Globus pallidus (tissue), 1 donor: ENCODE data around the gene ANKRD1.
A peak's percentile ranks its signal among the peaks of the same experiment; 100 is the strongest.

Experiments
- DNase-seq: peaks from one replicate; pipeline ENCODE4 v3.0.0-alpha.2; 2015; ENCODE audit warnings: low spot score

ANKRD1 gene

GRCh38 chr10:90935581-90936275 lies 14.8 kb upstream of the ANKRD1 start:
- DNase-seq: no peak

DNA sequence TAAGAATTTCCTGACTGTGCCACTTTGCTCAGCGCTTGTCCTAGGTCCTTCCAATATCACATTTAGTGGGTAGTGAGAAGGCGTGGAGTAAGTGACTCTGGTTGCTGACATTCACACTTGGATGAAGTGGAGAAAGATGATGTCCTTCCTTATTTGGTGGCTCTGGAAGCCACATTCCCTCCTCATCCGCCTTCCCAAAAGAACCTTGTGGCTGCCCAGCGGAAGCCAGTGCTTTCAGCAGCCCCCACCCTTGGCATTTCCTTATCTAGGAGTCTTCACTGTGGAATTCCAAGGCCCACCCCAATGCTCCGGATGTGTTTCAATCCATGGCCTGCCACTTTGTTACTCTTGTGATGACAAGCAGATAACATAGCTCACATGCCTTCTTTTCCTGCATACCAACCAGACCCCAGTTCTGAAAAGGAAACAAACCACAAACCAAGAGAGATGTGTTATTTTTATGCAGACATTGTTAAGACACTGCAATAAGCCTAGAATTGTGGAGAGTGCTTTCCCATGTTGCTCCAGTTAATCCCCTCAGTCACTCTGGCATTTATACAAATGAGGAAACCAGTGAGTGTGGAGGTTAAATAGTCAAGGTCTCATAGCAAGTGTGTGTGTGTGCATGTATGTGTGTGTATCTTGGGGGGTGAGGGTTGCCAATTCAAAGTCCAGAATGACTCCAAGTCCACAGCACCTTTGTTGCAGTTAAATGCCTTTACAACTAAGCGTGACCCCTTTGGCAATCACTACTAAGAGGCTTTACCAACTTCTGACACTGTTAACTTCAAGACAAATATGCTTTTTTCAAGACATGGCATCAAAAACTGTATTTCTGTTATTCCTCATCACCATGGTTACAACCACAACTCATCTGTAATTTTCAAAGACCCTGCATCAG lies 10.3 kb upstream of the ANKRD1 start:
- no peak for DNase-seq

- DNase-seq: peak; percentile 7
Measured at GRCh38 chr10:90930070-90930837, 9.4 kb upstream of the ANKRD1 start.

DNA sequence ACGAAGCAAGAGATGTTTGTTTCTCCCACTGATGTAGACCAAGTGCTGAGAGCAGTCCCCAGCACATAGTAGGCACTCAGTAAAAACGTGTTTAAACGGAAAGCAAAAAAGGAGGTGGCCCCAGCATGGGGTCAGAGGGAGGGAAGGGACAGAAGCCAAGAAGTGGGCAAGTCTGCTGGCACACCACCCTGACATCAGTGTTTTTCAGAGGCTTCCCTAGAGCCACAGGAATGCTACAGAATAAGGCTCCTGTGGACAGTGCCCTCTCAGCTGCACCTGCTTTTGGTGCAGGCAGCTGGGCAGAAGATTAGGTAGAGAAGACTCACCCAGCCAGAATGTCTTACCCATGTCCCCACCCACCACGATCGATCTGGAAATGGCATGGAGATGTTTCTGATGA lies 8.3 kb upstream of the ANKRD1 start:
- DNase-seq: no peak

- no peak for DNase-seq
Measured at GRCh38 chr10:90927293-90927692, 6.4 kb upstream of the ANKRD1 start.

GRCh38 chr10:90925079-90926029 lies 4.5 kb upstream of the ANKRD1 start:
- no peak for DNase-seq

- DNase-seq: no peak
Measured at GRCh38 chr10:90924552-90924951, 3.7 kb upstream of the ANKRD1 start.

- DNase-seq: no peak
Measured at GRCh38 chr10:90923111-90923731, 2.3 kb upstream of the ANKRD1 start.

- no peak for DNase-seq
Measured at GRCh38 chr10:90921906-90922305, 1.0 kb upstream of the ANKRD1 start.

- DNase-seq: no peak
Measured at GRCh38 chr10:90919683-90920574, 958 bp downstream of the ANKRD1 start.

DNA sequence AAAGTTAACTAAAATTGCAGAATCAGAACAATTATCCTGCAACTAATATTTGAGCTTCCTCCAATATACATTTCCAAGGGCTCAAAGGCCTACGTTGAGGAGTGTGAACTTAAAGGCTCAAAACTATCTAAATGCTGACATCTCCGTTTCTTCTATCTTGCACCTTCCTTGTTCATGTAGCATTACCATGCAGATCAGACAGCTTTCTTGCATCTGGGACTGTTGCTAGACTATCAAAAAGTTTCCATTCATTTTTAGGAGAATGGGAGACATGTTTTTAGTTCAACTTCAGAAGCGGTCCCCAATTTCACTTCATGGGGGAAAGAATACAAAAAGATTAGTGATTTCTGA lies 2.9 kb downstream of the ANKRD1 start:
- no peak for DNase-seq

- DNase-seq: no peak
Measured at GRCh38 chr10:90917238-90917967, 3.5 kb downstream of the ANKRD1 start.

DNA sequence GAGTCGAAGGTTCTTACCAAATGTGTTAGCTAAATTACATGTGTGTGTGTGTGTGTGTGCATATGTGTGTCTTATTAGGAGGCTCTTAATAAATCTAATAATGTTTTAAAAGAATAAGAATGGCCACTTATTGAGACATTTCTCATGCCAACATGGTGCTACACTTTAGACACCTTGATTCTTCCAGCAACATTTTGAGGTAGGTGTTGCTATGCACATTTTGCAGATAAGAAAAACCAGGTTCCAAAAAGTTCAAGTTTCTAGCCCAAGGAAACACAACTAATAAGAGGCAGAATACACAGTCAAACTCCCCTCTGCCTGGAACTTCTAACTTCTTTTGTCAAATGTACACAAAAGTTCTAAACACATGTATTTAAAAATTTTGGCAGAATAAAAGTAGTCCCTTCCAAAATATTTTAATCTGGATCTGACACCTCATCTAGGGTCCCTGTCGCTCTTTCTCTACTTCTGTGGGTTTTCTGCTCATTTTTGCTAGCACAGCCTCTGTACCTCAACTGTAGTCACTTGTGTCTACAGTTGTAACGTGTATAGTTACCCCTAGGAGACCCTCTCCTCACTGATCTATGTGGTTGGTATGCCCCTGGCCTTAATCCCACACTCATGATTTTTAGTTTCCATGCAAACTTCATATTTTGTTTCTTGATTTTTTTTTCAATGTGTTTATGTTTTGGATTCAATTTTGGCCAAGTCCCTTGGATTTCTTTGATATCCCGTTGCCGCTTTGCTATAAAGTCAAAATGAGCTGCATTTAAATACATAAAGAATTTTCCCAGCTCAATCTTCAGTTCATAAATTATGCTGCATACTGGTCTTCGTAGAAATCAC lies 4.3 kb downstream of the ANKRD1 start:
- no peak for DNase-seq

DNA sequence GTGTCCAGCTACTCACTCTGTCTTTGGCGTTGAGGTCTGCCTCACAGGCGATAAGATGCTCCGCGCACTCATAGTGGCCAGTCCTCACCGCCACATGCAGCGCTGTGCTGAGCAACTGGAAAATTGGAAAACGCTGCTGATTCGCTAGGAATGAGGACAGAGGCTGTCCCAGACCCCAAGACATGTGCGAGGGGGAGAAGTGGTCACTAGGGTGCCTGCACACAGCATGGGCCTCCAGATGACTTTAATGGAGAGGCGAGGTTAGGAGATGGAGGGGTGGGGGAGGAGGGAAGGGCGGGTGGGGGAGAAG lies 5.2 kb downstream of the ANKRD1 start:
- no peak for DNase-seq

DNA sequence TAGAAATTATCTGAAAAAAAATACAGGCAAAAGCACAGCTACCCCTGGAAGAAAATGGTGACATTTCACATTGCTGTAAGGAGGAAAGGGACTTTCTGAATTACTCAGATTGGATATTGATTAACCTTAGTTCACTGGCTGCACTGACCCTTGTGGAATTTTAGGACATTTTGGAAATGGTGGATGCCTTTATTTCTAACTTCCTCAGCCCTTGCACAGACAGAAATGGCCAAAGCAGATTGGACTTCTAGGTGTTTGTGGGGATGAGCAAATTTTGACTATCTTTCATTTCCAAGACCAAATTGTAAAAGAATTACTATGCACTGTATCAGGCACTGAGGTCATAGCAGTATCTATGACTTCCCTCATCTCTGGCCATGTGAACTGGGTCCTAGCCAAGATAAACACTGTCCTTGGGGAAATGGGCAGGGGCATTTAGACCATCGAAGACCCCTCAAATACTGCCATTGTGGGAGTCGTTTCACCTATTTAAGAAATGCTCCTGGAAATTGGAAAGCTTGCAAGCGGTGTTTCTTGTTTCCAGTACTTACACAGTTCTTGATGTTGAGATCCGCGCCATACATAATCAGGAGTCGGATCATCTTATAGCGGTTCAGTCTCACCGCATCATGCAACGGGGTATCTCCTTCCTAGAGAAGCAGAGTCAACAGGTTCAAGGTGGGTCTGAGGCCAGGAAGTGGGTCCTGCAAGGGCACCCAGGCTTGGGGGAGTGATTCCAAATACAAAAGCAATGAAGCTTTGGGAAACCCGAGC lies 5.7 kb downstream of the ANKRD1 start:
- no peak for DNase-seq

- DNase-seq: no peak
Measured at GRCh38 chr10:90913774-90914420, 7.0 kb downstream of the ANKRD1 start.

GRCh38 chr10:90912854-90913479 lies 7.9 kb downstream of the ANKRD1 start:
- no peak for DNase-seq
